ENCODE results near the gene ANAPC5.

- TF ChIP-seq CTCF (IDR thresholded peaks at IDR 0.05 in 4 of 5, conservative IDR thresholded peaks at IDR 0.05 in 1 of 5), result no peak
- no peak for TF ChIP-seq POLR2A (IDR thresholded peaks at IDR 0.05)
Observed at GRCh38 chr12:121314431-121314830, 37.8 kb downstream of the ANAPC5 start.
